Stimulated activated CD4-positive, alpha-beta T cell treated with anti-CD3 and anti-CD28 coated beads, TNF-alpha, amount 100 ng/mL, for 48 hours (primary cell): ENCODE results near the gene HCRT.
"Not testable (repeated sequence)": the region's sequence is repeated elsewhere in the genome, so short reads cannot be mapped to it uniquely, and the experiment has no call there.

ENCODE experiments used
- DNase-seq, 3 donors: peaks; one replicate each; pipeline ENCODE4 v3.0.0-alpha.2; 2020; ENCODE audit warnings: low read depth in 3 of 3

HCRT gene

GRCh38 chr17:42179911-42180410 is 5.3 kb downstream of the HCRT start:
- no peak for DNase-seq

DNA sequence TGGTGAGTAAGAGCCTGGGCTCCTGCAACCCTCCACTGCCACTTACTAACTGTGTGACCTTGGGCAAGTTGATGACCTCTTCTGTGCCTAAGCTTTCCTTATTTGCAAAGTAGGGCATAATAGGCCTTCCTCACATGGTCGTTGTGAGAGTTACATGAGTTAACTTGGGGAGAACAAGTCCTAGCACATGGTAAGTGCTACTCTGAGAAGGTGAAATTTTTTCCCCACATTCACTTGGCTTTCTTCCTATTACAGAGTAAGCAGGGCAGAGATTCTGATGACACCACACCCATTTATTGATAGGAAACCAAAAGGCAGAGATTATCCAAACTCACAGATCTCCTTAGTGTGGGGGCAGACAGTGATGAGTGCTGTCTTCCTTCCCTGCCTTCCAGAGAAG is 5.9 kb downstream of the HCRT start:
- DNase-seq, result no peak

DNA sequence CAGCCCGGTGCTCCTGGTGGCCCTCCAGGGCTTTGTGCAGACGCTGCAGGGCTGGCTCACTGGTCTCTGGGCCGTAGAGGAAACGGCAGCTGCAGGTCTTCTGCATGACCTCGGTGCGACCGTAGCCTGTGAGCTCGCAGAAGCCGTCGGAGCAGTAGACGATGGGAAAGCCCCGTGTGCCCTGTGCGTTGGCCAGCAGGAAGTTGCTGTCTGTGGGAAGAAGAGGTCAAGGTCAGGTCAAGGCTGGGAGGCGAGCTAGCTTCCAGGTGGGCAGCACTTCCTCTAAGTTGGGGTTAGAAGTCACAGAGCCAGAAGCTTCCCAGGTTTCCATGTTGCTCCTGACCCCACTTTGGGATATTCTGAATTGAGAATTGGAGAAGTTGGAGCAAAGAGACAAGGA is 6.4 kb downstream of the HCRT start:
- DNase-seq, result no peak

- no peak for DNase-seq
Measured at GRCh38 chr17:42177684-42178083, 7.6 kb downstream of the HCRT start.

- no peak for DNase-seq
Measured at GRCh38 chr17:42174126-42174783, 11.0 kb downstream of the HCRT start.

DNA sequence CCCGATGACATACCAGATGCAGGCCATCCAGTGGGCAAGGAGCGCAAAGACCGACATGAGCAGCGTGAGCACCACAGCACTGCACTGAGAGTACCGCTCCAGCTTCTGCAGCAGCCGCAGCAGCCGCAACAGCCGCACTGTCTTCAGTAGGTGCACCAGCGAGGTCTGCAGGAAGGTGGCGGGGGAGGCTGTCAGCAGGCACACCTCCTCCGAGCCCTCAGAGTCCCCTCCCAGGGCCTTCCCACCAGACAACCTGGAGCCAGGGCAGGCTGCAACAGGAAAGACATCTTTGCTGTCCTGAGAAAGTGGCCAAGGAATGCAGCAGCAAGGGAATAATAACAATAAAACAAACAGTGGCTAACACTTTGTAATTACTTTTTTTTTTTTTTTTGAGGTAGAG is 13.4 kb downstream of the HCRT start:
- no peak for DNase-seq

DNA sequence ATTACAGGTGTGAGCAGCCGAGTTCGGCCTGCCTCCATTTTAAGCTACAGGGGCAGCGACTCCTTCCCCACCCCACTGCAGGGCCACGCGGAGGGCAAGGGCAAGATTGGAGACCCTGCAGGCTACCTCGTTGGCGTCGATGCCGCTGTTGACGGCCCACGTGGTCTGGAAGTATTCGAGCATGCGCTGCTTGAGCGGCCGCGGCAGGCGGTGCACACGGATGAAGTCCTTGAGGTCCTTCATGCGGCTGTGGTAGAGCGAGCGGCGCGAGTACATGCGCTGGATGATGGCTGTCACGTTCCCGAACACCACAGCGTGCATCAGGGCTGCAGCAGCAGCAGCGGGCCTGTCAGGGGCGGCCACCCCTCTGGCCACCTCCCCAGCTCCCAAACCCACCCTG is 15.9 kb downstream of the HCRT start:
- DNase-seq, result no peak

- no peak for DNase-seq
Measured at GRCh38 chr17:42167807-42168206, 17.4 kb downstream of the HCRT start.

- no peak for DNase-seq
Measured at GRCh38 chr17:42166196-42166763, 19.0 kb downstream of the HCRT start.

DNA sequence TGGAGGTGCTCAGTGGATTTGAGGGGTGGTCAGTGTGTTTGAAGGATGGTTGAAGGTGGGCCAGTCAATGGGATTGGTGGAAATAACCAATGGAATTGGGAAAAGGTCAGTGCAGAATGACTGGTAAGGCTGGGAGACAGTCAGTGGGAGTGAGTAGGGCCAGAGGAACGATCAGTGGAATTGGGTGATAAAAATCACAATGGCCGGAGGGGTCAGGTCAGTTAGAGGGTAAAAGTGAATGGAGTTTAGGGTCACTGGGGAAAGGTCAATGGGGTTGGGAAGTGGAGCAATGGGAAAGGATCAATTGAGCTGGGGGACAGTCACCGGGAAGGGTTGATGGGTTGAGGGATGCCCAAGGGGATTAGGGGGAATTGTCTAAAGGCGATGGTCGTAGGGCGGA is 19.5 kb downstream of the HCRT start:
- DNase-seq, result no peak

- DNase-seq, result no peak
Measured at GRCh38 chr17:42163696-42164407, 21.4 kb downstream of the HCRT start.

GRCh38 chr17:42163113-42163512 is 22.1 kb downstream of the HCRT start:
- peak; percentile 33 to 58 (median 39) for DNase-seq

DNA sequence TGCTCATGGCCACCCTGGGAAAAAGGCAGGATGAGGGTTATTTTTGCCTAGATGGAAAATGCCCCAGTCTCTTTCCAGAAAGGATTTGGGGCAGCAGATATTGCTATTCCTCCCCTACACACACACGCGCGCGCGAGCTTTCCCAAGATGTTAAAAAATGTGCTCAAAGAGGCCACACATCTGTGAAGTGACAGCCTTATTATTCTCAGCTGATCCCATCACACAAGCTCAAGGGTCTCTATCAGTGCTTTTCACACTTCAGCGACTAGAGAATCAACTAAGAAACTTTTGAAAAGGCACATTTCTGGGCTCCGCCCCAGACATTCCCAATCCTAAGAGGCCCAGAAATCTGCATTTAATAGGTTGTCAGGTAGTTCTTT is 24.7 kb downstream of the HCRT start:
- no peak for DNase-seq

GRCh38 chr17:42159796-42160530 is 25.3 kb downstream of the HCRT start:
- DNase-seq, result no peak

- DNase-seq, result no peak
Measured at GRCh38 chr17:42155614-42156045, 29.6 kb downstream of the HCRT start.

DNA sequence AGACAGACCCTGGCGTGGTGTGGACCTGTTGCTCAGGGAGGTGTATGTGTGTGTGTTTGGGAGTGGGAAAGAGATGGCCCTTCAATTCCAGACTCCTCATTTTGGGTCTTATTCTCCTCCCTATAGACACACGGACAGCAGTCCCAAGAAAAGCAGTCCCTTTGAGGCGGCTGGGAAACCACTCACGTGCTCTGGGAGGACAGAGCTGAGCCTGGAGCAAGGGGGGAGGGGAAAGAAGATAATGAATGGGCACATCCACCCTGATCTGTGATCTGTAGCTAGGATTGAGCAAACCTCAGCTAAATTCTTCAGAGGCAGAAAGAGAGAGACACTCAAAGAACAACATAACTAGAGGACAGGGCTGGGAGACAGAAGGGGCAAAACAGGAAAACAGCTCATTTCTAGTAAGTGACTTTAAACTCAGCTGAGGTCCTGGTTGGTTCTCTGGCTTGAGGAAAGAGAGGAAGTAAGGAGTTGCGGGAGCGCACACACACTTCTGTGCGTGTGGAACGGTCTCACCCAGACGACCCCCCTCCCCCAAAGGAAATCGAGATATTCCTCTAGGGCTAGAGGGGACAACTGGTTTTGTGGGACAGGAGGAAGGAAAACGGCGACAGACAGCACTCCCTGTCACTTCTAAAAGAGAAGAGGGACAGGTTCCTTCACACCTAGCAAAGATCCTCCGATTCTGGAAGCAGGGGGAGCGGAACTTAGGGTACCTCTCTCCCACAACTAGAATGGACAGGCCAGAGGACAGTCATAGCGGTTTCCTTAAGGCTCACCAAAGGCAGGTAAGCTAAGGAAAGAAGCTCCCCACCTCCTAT is 31.1 kb downstream of the HCRT start:
- DNase-seq, result no peak

GRCh38 chr17:42146911-42147607 is 38.2 kb downstream of the HCRT start:
- DNase-seq, result no peak

- not testable (repeated sequence) for DNase-seq
Measured at GRCh38 chr17:42143138-42143537, 42.1 kb downstream of the HCRT start.

DNA sequence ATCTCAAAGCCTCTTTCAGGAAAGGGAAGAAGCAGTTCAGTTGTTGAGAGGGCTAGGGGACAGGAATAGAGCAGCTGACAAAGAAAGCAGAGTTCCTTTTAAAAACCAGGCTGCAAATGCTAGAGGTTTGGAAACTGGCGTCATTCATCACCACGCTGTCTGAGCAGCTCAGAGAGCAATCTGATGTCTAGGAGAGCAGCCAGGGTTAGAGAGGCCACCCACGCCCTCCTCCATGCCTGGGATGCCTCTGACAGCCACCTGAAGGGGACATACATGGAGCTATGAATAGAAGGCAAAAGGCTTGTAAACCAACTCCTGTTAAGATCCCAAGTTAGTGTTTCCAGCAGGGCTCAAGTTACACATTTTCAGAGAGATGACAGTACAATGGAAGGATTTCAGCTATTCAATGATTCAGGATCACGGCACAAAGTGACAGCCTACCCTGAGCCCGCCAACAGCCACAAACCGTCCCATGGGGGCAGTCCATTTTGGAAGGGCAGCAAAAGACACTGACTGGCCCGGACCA is 42.8 kb downstream of the HCRT start:
- no peak for DNase-seq

DNA sequence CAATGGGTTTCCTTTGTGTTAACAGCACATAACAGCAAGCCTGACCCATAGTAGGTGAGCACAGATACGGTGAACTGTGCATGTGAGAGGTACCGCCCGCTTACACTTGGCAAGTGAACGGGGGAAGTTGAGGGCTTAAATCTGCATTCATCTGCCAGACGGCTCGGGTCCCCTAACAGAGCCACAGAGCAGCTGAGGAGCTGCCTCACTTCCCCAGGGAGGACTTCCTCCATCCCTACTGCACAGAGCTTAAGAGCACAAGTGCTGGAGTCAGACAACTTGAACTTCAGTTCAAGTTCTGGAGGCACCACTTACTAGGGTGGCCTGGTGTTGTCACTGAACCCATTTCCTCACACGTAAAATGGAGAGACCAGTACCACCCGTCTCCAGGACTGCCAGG is 43.9 kb downstream of the HCRT start:
- no peak for DNase-seq

GRCh38 chr17:42140690-42141089 is 44.6 kb downstream of the HCRT start:
- DNase-seq, result not testable (repeated sequence)
